Limb (tissue), 2 donors: ENCODE data around the gene HPCAL1.
"Not testable (repeated sequence)": the region's sequence is repeated elsewhere in the genome, so short reads cannot be mapped to it uniquely, and the experiment has no call there.

Experiments
- DNase-seq, 2 donors: peaks; one replicate each; pipeline ENCODE4 v3.0.0-alpha.2; 2016; ENCODE audit errors: extremely low spot score in 2 of 2

HPCAL1 gene

DNA sequence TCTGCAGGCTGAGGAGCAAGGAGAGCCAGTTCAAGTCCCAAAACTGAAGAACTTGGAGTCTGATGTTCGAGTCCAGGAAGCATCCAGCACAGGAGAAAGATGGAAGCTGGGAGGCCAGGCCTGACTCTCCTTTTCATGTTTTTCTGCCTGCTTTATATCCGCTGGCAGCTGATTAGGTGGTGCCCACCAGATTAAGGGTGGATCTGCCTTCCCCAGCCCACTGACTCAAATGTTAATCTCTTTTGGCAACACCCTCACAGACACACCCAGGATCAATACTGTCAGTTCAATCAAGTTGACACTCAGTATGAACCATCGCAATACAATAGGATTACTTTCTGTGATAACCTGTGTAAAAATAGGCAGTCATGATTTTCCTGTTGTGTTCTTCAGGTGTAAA, 154.5 kb downstream of the HPCAL1 start:
- DNase-seq = not testable (repeated sequence)

DNA sequence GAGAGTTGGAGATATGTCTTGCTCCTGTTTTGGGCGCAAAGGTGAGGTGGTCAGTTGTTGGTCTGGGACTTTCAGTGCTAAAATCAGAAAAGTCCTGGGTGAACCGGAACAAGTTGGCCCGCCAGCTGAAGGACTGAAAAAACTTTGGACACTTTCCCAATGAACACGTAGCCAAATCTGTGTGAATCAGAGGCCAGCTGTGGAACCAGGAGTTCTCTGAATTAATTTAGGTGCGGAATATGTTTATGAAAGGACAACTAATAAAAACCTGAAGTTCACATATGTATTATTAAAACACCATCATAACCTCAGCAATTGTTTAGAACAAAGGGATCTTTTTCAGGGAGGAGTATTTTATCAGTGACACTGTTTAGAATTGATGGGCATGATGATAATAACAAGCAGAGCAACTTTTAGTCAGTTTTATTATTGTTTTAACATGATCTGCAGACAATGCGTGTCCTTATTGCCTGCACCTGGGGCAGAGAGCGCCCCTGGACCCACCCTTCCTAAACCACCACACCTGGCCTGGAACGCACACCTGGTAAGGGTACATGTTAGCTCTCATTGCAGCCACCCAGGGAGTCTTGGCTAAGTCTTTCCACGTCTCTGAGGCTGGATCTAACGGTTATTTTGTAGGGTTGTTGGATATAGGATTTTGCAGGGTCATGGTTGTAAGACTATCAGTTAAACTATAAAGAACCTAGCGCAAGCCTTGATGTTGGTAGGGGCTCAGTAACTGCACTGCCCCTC, 155.3 kb downstream of the HPCAL1 start:
- DNase-seq = no peak

DNA sequence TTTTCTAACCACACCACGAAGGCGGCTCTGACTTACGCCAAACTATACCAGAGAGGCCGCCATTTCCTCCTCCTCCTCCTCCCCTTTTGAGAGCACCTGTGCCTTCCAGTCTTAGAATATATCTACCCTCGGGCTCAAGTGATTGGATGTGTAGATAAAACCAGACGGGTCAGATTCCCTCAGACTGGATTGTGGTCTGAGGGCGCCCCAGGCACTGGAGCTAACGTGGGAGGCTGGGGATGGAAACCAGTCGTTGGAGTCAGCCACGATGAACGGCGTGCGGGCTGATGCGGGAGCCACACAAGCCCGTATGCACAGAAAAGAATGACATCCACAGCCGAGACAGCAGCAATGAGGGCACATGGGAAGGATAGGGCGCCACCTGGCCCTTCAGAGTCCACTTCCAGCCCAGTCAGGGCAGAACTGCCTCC, 157.7 kb downstream of the HPCAL1 start:
- no peak for DNase-seq

DNA sequence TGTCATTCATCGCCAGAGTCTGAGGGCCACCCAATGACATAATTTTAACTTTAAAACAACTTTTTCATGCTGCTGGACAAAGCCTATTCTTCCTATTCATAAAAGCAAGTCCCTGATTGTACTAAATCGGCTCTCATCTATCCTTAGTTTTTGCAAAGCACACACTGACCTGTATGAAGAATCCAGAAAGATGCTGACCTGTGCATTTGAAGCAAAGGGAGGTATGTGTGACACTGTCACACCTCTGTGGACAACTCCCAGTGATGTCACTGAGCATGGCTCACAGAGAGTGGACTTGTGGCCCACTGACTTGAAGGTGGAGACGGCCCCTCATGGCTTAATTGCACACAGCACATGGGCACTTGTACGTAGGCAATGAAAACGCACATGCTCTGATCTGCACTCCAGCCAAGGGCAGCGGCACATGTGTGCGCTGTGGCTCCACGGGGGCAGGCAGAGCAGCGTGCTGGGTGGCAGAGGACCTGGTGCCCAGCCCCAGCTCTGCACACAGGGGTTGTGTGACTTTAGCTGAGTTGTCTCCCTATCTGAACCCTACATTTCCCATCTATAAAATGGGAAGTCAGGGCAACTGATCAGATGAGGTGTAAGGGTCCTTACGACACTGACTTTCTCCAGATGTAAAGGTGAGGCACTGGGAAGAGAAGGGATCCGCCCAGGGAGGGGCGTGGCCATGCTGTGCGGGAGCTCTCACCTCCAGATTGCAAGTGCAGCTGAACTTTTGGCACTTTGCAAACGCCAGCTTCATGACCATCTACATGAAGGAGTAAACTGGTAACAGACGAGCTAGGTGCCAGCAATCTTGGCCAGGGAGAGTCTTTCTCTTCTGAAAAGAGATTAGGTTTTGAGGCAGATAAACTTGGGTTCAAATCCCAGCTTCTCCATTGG, 159.7 kb downstream of the HPCAL1 start:
- DNase-seq = no peak

DNA sequence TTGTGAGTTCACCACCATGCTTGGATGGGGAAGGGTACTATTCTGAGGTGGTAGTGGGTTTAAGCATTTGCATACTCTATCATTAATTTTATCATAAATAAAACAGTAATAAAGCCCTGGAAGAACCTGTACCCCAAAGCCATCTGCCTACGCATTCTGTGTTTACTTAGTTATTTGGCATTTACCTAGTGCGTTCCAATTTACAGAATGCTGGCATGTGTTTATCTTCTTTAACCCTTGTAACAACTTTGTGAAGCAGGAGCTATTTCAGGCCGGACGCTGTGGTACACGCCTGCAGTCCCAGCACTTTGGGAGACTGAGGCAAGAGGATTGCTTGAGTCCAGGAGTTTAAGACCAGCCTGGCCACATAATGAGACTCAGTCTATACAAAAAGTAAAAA, 163.2 kb downstream of the HPCAL1 start:
- DNase-seq = no peak

DNA sequence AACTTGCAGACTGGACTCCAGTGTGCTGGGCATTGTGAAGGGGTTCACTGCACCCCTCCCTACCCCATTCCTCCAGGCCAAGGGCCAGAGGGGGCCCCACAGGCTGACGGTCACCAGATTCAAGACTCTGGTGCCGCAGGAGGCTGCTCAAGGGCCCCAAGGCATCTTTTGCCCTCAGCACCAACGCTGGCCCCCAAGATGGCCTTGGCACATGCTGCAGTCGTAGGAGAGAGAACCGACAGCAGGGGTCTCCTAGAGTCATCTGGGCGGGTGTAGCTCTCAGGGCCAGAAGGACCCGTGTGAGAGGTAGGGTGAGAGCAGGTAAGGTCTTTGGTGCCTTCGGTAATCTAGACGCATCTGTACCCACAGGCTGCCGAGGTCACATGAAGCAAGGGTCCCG, 164.1 kb downstream of the HPCAL1 start:
- no peak for DNase-seq

DNA sequence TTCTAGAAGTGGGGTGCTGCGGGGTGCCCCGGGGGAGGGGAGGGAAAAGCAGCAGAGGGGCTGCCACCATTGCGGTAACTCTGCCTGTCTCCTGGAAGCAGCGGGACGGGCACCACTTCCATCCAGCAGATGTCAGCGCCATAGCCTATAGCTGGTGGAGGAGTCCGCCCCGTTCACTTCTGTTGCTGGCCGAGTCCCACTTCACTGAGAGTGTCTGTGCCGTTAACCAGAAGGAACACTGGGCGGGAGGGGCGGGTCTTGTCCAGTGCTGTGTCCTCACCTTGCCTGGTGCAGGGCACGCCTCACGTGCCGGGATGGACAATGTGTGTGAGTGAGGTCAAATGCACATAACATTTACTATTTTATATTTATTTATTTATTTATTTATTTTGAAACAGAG, 164.7 kb downstream of the HPCAL1 start:
- no peak for DNase-seq

DNA sequence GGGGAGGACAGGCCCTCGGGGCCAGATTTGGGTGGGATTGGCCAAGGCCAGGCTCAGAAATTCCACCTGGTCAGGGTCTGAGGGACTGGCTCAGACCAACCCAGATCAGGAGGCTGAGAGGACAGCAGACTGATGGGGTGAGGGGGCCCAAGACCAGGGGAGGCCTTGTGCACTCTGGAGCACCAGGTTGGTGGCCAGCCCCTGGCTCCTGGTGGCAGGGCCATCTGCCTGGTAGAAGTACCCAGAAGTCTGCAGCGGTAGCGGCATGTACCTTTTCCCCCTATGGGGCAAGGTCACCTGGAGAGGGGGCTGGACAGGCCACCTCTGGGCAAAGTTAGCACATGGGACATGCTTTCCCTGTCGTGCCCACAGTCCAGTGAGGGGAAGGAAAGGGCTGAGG, 166.6 kb downstream of the HPCAL1 start:
- DNase-seq = no peak

DNA sequence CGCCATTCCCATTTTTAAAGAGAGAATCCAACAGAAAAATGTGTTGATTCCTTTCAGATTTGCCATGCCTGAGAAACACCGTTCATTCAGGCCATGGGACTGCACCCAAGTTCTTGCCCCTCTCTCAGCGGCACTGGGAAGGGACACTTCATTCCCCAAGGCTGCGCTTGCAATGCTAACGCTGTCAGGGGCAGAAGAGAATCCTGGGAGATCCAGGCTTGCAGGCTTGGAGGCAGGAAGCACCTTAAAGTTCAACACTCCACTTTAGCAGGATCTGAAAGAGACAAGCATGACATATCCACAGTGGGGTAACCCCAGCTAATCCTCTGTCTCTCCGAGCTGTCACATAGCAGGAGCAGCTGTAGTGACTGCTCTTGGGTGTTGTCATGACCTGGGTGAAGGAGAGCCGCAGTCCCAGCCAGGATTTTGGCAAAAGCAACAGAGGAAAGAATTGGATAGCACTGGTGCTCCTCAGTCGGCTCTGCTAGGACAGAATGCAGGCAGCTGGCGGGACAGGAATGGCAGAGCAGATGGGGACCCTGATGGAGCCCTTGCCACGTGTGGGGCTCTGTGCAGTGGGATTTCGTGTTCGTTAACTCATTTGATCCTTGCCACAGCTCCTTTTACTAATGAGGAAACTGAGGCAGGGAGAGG, 167.4 kb downstream of the HPCAL1 start:
- no peak for DNase-seq

DNA sequence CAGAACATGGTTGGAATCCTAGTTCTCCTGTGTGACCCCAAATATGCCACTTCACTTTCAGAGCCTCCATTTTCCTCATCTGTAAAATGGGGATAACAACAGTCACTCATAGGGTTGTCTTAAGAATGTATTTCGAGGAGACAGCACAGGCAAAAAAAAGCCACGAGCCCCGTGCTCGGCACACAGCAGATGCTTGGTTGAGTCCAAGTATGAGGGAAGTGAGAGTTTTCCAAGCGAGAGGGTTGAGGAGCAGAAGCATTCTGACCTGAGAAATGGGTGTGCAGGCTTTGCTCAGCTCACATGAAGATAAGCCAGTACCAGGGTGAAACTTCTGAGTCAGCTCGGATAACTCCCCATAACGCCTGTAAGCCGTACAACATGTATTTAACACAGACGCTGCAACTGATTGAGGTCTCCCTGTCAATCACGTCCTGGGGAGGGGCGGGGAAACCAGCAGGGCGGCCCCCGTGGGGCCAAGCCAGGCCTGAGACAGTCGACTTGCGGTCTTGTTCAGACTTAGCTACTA, 168.4 kb downstream of the HPCAL1 start:
- no peak for DNase-seq

DNA sequence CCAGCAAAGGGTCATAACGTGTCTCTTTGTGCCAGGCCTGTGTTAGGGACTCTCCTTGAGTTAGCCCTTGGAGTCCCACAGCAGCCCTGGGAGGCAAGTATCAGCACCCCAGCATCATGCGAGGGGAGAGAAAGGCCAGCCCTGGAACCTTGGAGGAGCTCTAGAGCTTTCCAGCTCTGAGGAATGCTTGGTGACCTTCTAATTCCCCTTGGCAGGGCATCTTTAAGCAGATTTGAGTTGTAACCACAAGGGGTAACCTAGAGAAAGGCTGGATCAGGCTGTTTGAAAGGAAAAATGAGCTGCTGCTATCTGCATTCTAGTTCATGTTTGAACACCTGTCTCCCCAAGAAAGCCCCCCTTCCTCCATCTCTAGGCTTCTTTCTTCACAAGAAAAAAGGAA, 169.3 kb downstream of the HPCAL1 start:
- no peak for DNase-seq

DNA sequence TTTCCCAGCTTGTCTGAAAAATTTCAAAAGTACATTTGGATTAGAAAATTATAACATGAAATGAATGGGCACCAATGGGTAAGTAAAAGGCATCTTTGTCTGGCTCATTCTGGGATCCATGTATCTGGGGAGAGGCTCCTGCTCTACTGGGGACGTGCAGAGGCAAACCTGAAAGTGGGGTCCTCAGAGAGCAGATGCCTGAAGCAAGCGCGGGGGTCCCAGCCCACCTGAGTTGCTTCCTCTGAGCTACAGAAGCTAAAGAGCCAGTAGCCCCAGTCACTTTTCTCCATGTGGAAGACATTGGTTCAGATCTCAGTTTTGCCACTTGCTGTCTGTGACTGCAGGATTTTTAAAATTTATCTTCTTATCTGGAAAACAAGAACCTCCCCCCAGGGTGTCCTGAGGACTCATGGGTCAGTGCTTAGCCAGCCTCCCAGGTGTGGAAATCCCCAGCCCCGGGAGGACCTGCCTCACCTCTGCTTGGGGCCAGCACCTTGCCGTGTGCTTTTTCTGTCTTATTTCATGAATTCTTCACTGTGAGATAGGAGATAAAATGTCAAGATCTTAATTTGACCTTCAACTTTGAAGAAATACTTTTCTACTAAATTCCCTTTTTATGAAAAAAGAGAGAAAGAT, 170.5 kb downstream of the HPCAL1 start:
- no peak for DNase-seq

DNA sequence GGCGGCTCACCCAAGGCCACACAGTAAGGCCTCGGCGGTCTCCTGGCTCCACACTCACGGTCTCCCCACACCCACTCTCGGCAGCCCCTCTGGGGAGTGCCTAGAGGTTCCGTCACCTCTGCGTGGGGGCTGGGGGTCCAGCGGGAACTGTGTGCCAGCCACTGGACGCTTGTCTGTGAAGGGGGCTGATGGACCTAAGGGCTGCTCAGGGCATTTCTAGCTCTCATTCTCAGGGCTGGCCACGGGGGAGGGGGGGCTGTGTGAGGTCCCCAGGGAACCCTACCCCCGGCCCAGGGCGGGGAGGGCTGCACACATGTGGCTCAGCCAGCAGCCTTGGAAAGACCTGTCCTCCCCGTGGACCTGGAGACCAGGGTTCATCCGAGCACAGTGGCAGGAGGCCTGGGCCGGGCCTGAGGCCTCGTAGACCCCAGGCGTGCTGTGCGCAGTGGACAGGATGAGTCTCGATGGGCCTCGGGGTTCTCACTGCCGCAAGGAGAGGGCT, 172.6 kb downstream of the HPCAL1 start:
- no peak for DNase-seq

DNA sequence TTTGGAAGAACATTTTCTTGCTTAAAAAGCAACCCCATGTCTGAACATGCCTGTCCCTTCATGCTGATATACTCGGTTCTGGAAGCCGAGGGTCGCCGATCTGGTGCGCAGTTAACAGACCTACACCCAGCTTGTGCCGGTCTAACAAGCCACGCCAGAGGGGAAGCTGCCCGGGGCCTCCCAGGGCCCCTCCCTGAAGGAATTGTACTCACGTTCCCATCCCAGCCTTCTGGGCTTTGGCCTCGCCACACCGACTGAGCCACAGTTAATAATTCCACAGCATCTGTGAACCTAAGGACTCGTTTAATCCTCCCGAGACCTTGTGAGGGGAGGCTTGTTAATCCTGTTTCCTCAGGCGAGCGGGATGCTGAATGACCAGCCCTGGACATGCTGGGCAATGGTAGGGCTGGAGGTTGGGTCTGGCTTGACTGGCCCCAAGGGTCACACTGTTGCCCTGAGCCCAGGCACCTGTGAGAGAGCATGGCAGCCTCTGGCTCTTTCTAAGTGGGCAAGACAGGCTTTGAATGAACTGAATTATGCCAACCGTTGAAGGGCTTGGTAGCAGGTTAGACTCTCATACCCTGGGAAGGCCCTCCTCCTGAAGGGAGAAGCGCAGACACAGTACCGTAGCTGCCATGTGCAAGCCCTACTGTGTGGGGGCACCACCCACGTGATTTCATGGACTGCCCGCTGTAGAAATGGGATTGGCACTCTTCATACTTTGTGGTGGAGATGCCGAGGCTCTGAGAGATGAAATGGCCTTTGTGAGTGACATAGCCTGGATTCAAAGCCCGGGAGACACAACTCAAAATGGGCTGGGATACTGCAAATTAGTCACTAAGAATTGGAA, 173.3 kb downstream of the HPCAL1 start:
- no peak for DNase-seq

DNA sequence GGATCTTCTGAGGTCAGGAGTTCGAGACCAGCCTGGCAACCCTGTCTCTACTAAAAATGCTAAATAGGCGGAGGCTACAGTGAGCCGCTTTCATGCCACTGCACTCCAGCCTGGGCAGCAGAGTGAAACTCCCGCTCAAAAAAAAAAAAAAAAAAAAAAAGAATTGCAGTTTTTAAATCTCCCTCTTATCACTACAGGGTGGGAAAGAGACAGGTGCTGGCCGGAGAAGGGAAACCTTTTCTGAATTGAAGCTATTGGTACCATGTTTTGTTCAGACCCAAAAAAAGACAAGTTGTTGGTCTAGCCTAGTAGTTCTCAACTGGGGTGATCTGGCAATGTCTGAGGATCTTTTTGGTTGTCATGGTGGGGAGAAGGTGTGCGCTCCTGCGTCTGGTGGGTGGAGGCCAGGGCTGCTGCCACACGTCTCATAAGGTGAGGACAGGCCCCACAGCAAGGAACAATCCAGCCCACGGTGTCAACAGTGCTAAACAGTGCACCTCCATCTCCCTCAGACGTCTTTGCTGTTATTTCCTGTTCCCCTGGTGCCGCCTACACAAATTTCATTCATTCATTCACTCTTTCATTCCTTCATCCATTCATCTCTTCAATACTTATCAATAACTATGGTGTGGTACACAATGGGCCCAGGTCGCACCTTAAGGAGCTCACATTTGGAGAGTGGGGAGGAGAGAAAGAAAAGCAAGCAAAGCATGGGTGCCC, 174.2 kb downstream of the HPCAL1 start:
- DNase-seq = no peak
